Fibroblast of lung (primary cell): ENCODE measurements around the gene PGA3.
A peak's percentile ranks its signal among the peaks of the same experiment; 100 is the strongest.

Experiments
- CTCF ChIP-seq, 2 donors: IDR thresholded peaks in 1 of 2; conservative IDR thresholded peaks in 1 of 2; 1 replicate in 1 of 2; 2 replicates in 1 of 2; pipeline ENCODE4 v1.5.1; 2011 to 2012; ENCODE audit warnings: low read length in 2 of 2, control low read depth in 1 of 2, inconsistent platforms in 1 of 2, low read depth in 1 of 2, mild to moderate bottlenecking in 1 of 2
- EZH2 ChIP-seq: IDR thresholded peaks from 2 replicates; pipeline ENCODE4 v1.5.1; 2012; ENCODE audit warnings: low read length, control low read depth, mild to moderate bottlenecking; ENCODE audit errors: missing control alignments

- no peak for TF ChIP-seq EZH2
- TF ChIP-seq CTCF (conservative IDR thresholded peaks at IDR 0.05 in 1 of 2, IDR thresholded peaks at IDR 0.05 in 1 of 2; ENCODE audit: low read depth in 1 of 2, low read length in 2 of 2) = peak in 1 of 2 donors; percentile 15
Observed at GRCh38 chr11:61183645-61184044, 19.7 kb upstream of the PGA3 start.
